GM21723 (cell line): ENCODE results near the gene RALY.
A peak's percentile ranks its signal among the peaks of the same experiment; 100 is the strongest.

Experiments used
- ATAC-seq: cut with Tn5 transposase; IDR thresholded peaks from one replicate; pipeline ENCODE4 v1.9.1; 2021; ENCODE audit warnings: mild to moderate bottlenecking, moderate library complexity; ENCODE audit not compliant: unreplicated experiment

Gene RALY

GRCh38 chr20:33993576-33994221 is at the start of gene RALY:
RALY (plus strand) TSS chr20:33993911; CDS start chr20:34072075, 78,164 bp downstream.
- peak; percentile 66 for ATAC-seq

GRCh38 chr20:33944914-33945313 is 48.8 kb upstream of the RALY start:
- no peak for ATAC-seq

GRCh38 chr20:33945391-33946081 is 48.2 kb upstream of the RALY start:
- no peak for ATAC-seq

GRCh38 chr20:33947709-33948295 is 45.9 kb upstream of the RALY start:
- ATAC-seq, result no peak

- no peak for ATAC-seq
Observed at GRCh38 chr20:33948480-33948879, 45.2 kb upstream of the RALY start.

DNA sequence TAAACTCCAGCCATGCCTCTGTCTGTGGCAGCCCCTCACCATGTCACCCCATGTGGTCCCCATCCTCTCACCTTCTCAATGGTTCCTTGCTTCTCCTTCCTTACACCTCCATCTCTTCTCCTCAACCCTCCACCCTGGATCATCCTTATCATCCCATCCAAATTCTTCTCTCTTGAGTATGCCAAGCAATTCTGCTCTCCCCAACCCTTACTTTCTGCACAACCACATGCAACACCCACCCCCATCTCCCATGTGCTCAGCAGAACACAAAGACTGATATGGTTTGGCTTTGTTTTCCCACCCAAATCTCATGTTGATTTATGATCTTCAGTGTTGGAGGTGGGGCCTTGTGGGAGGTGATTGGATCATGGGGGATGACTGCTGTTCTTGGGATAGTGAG is 42.5 kb upstream of the RALY start:
- no peak for ATAC-seq

GRCh38 chr20:33954504-33954903 is 39.2 kb upstream of the RALY start:
- no peak for ATAC-seq

- no peak for ATAC-seq
Observed at GRCh38 chr20:33963751-33964150, 30.0 kb upstream of the RALY start.

DNA sequence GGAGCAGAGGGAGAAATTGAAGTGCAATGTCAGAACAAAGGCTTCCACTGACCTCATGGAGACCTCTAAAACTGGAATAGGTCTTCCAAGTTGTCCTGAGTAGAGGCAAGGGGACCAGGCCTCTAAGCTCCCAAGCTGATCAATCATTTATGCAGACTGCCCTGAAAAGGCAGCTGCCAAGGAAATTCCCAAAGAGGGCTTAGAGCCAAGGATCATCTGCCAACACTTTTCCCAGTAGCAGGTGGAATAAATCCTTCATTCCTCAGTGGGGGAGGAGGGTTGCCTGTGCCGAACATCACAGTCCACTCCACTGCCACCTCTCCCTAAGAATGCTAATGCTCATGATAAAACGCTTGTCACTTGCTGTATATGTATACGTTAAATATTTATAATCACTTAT is 29.3 kb upstream of the RALY start:
- no peak for ATAC-seq

- ATAC-seq, result no peak
Observed at GRCh38 chr20:33967126-33967525, 26.6 kb upstream of the RALY start.

DNA sequence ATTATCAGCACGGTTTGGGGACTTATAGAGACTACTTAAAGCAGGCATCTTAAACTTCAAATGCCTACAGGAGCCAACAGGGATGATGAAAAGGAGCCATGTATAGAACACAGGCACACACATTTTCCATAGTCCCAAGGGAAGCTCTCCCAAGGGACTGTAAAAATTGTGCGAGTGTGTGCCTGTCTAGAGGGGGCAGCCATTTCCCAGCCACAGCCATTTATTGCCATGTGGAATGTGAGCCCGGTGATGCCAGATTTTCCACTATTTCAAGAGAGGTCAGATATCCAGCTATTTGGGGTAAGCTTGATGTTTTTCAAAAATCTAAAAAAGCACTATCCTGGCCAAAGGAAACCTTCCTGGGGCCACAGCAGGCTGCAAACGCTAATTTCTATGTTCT is 24.1 kb upstream of the RALY start:
- no peak for ATAC-seq

- no peak for ATAC-seq
Observed at GRCh38 chr20:33970229-33970628, 23.5 kb upstream of the RALY start.

DNA sequence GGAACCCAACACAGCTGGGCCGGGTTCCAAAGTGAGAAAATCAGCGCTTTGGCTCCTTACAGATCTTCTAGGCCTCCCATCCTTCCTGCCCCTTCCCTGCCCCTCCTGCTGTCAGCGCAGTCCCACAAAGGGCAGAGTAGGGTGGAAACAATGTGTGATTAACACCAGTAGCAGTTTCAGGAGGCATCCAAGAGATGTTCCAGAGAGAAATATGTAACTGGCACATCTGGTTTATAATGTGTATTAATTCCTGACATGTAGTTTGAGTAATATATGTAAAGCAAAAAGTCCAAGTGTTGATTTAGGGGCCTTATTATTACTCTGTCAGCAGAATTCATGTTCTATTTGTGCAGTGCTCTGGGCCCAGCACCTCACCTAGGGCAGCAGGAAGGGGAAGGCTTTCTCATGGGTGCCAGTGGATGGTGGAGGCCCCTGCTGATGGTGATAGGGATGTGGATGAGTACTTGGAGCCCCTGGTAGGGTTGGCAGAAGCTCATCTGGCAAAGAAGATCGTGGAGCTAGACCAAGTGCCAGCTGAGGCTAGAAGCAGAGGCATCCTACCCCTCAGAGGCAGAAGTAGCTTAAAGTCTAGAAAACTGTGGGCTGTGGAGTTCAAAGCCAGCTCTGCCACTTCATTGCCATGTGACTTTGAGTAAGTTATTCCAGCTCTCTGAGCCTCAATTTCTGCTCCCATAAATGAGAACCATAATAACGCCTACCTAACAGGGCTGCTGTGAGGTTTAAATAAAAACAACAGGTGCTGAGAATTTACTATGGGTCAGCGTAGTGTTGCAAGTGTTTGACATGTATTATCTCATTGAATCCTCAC is 22.4 kb upstream of the RALY start:
- ATAC-seq, result no peak

- no peak for ATAC-seq
Observed at GRCh38 chr20:33976959-33977358, 16.8 kb upstream of the RALY start.

DNA sequence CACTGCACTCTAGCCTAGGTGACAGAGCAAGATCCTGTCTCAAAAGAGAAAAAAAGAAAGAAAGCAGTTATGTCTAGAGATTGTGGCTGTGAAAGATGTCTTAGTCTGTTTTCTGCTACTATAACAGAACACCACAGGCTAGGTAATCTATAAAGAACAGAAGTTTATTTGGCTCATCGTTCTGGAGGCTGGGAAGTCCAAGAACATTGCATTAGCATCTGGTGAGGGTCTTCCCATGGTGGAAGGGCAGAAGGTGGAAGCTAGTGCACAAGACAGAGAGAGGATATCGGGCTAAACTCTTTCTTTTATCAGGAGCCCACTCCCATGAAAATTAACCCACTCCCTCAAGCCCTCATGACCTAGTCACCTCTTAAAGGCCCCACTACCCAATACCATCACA is 16.2 kb upstream of the RALY start:
- no peak for ATAC-seq

- ATAC-seq, result no peak
Observed at GRCh38 chr20:33979094-33979493, 14.6 kb upstream of the RALY start.

DNA sequence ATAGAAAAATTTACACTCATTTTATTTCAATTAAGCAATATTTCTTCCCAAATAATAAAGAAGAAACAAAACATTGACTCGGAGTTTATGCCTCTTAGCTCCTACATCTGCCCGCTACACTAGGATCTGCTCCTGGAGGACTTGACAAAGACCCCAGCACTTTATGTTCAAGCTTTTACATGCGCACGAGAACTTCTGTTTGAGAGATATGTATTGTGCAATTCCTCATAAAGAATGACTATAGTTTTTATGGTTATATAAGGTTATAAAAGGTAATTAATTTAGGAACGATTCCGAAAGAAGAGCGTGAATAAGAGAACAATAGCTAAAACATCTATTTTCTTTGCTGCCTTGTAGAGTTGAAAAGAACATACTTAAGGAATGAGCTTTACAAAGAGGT is 12.4 kb upstream of the RALY start:
- ATAC-seq, result no peak

DNA sequence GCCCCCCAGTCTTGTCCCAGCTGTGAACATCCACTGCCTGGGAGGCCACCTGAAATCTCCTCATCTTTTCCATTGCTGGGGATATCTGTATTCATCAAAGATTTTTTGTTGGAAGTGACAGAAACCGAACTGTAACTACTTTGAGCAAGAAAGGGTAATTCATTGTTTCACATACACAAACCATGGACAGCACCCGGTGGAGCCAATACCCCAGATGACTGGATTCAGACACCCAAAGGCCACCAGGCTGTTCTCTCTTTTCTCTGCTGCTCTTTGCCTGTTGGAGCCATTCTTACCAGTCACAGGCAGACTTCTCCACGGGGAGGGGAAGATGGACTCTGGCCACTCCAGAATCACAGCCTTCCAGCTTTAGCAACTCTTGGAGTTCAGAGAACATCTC is 11.7 kb upstream of the RALY start:
- no peak for ATAC-seq

DNA sequence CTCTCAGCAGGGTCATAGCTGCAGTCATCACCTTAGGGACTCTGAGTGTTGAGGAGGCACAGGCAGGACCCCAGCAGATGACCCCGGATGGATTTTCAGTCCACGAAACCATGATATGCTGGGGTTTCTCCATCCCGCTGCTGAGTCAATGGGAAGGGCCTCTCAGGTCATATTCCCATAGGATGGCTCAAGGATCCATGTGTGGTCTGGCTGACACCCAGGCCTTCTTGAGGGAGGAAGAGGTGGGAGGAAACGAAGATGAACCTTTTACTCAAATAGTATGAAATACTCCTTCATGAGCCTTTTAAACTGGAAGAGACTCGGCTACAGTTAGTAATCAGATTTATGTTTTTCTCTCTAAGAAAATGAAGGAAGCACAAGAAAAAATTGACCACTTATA is 10.3 kb upstream of the RALY start:
- ATAC-seq, result no peak

DNA sequence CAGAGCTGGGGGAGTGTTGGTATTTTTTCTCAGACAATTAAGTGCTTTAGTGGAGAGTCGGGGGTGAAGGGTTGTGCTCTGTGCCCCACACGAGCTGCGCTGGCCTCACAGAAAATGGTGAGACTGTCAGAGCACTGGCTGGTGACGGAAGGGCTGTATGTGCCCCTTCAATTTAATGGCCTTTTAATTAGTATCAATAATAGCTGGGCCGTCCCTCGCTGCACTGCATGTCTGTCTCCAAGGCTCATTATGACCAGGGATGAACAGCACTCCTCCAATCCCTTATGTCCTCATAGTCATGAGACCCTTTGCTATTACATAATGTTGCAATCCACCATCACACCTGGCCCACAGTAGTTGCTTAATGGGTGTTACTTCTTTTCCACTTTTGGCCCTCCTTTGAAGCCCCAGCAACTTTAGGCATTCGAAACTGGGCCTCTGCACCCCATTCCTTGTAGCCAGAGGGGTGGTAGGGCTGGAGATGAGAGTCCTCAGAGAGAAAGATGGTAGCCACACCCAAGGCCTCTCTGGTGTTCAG is 9.5 kb upstream of the RALY start:
- ATAC-seq, result no peak

- no peak for ATAC-seq
Observed at GRCh38 chr20:33985280-33985679, 8.4 kb upstream of the RALY start.
